Trophoblast cell (in vitro differentiated cells and primary cell): Measurements from ENCODE around the gene RBP3. TPM values are rescaled to one million over a fixed set of nuclear protein-coding genes. Genes with fewer than 3 reads are reported as not detected.

ENCODE experiments used
- DNase-seq, 2 donors: peaks; one replicate each; pipeline ENCODE4 v3.0.0-alpha.2; 2016
- H2AFZ ChIP-seq: 2 replicates; pipeline ENCODE4 v1.6.1; 2013; ENCODE audit warnings: low read length, moderate library complexity, mild to moderate bottlenecking; ENCODE audit not compliant: insufficient read depth, poor library complexity
- H2AK5ac ChIP-seq: 2 replicates; pipeline ENCODE4 v1.6.1; 2013; ENCODE audit warnings: mild to moderate bottlenecking, low read length
- H2BK120ac ChIP-seq: 2 replicates; pipeline ENCODE4 v1.6.1; 2013; ENCODE audit warnings: low read length, mild to moderate bottlenecking, moderate library complexity; ENCODE audit not compliant: insufficient read depth, poor library complexity
- H2BK12ac ChIP-seq: 2 replicates; pipeline ENCODE4 v1.6.1; 2013; ENCODE audit warnings: mild to moderate bottlenecking, low read length, moderate library complexity
- H2BK5ac ChIP-seq: 2 replicates; pipeline ENCODE4 v1.6.1; 2013; ENCODE audit warnings: low read length, low read depth, moderate library complexity, mild to moderate bottlenecking; ENCODE audit not compliant: poor library complexity
- H3K14ac ChIP-seq: 2 replicates; pipeline ENCODE4 v1.6.1; 2013; ENCODE audit warnings: mild to moderate bottlenecking, low read length
- H3K18ac ChIP-seq: 2 replicates; pipeline ENCODE4 v1.6.1; 2013; ENCODE audit warnings: mild to moderate bottlenecking, low read length
- H3K23ac ChIP-seq: 2 replicates; pipeline ENCODE4 v1.6.1; 2013; ENCODE audit warnings: low read length
- H3K27ac ChIP-seq: 2 replicates; pipeline ENCODE4 v1.5.1; 2013; ENCODE audit warnings: low read depth, mild to moderate bottlenecking, inconsistent platforms, low read length, moderate library complexity
- H3K27me3 ChIP-seq: 2 replicates; pipeline ENCODE4 v1.6.1; 2013; ENCODE audit warnings: inconsistent platforms, mild to moderate bottlenecking, low read length, moderate library complexity; ENCODE audit not compliant: insufficient read depth
- H3K36me3 ChIP-seq, 2 experiments: 1 replicate in 1 of 2; 2 replicates in 1 of 2; pipeline ENCODE4 v1.6.1; 2013; ENCODE audit warnings: low read length in 2 of 2, mild to moderate bottlenecking in 2 of 2, moderate library complexity in 1 of 2; ENCODE audit not compliant: insufficient read depth in 2 of 2, control insufficient read depth in 1 of 2
- H3K4ac ChIP-seq: 2 replicates; pipeline ENCODE4 v1.6.1; 2013; ENCODE audit warnings: low read depth, mild to moderate bottlenecking, low read length, moderate library complexity
- H3K4me1 ChIP-seq, 2 experiments: 1 replicate in 1 of 2; 2 replicates in 1 of 2; pipeline ENCODE4 v1.6.1; 2013; ENCODE audit warnings: low read length in 2 of 2, mild to moderate bottlenecking in 2 of 2, moderate library complexity in 1 of 2; ENCODE audit not compliant: insufficient read depth in 2 of 2, control insufficient read depth in 1 of 2
- H3K4me2 ChIP-seq: 2 replicates; pipeline ENCODE4 v1.6.1; 2013; ENCODE audit warnings: inconsistent platforms, mild to moderate bottlenecking, low read length, moderate library complexity
- H3K4me3 ChIP-seq: 2 replicates; pipeline ENCODE4 v1.5.1; 2013; ENCODE audit warnings: mild to moderate bottlenecking, low read depth, low read length, inconsistent platforms
- H3K79me1 ChIP-seq: one replicate; pipeline ENCODE4 v1.6.1; 2013; ENCODE audit warnings: low read length
- H3K79me2 ChIP-seq: 2 replicates; pipeline ENCODE4 v1.6.1; 2013; ENCODE audit warnings: low read length, mild to moderate bottlenecking; ENCODE audit not compliant: control insufficient read depth, insufficient read depth, poor library complexity
- H3K9ac ChIP-seq: 2 replicates; pipeline ENCODE4 v1.6.1; 2013; ENCODE audit warnings: mild to moderate bottlenecking, low read length
- H3K9me3 ChIP-seq: 2 replicates; pipeline ENCODE4 v1.6.1; 2013; ENCODE audit warnings: low read depth, mild to moderate bottlenecking, control low read depth, inconsistent platforms, low read length; ENCODE audit not compliant: insufficient read depth
- H4K12ac ChIP-seq: 2 replicates; pipeline ENCODE4 v1.6.1; 2013; ENCODE audit warnings: low read depth, mild to moderate bottlenecking, low read length, moderate library complexity
- H4K8ac ChIP-seq: 2 replicates; pipeline ENCODE4 v1.6.1; 2013; ENCODE audit warnings: low read depth, mild to moderate bottlenecking, low read length, moderate library complexity
- H4K91ac ChIP-seq: one replicate; pipeline ENCODE4 v1.6.1; 2013; ENCODE audit warnings: low read depth, mild to moderate bottlenecking, low read length, moderate library complexity
- WGBS: extraction: QIAGEN DNeasy Blood & Tissue Kit; methylation state at CpG from one replicate; pipeline ENCODE4 v1.1.7; 2013; ENCODE audit warnings: missing lambda C conversion rate; ENCODE audit not compliant: insufficient read length, insufficient coverage; ENCODE audit errors: extremely low coverage; 5-methylcytosine and 5-hydroxymethylcytosine counted together
- polyA plus RNA-seq: library from polyadenylated mRNA; stranded (reverse); fragments of 200-250 nt; gene quantifications from 2 replicates; pipeline ENCODE4 v1.2.3, GENCODE V29; 2013

The RBP3 gene
- polyA plus RNA-seq, result not detected in 2 replicates

GRCh38 chr10:47348138-47348651, at the start of gene RBP3:
Gene RBP3 (plus strand): TSS chr10:47348363. CDS start chr10:47348485, 122 bp downstream.
- no peaks in the 10 kb centered on the region for H3K4me1 ChIP-seq
- no peaks in the 10 kb centered on the region for H3K79me2 ChIP-seq
- no peak within 1 kb of the TSS for H3K14ac ChIP-seq
- no peak for DNase-seq
- H3K4ac ChIP-seq, result no peak within 1 kb of the TSS
- no CpG with 5 or more reads among the region's 5 CpGs for WGBS
- no peak within 1 kb of the TSS for H2BK5ac ChIP-seq
- H3K79me1 ChIP-seq, result no peaks in the 10 kb centered on the region
- H3K27ac ChIP-seq, result no peak within 1 kb of the TSS
- no peak within 1 kb of the TSS for H2BK120ac ChIP-seq
- H3K23ac ChIP-seq, result no peak within 1 kb of the TSS
- H3K36me3 ChIP-seq, result no peaks in the 10 kb centered on the region
- H2AK5ac ChIP-seq, result no peak within 1 kb of the TSS
- no peak within 1 kb of the TSS for H3K4me3 ChIP-seq
- no peak within 1 kb of the TSS for H2AFZ ChIP-seq
- H3K27me3 ChIP-seq, result no peaks in the 10 kb centered on the region
- no peak within 1 kb of the TSS for H4K8ac ChIP-seq
- H3K9me3 ChIP-seq, result no peaks in the 10 kb centered on the region
- no peak within 1 kb of the TSS for H3K4me2 ChIP-seq
- no peak within 1 kb of the TSS for H4K12ac ChIP-seq
- no peak within 1 kb of the TSS for H4K91ac ChIP-seq
- no peak within 1 kb of the TSS for H3K18ac ChIP-seq
- H2BK12ac ChIP-seq, result no peak within 1 kb of the TSS
- no peak within 1 kb of the TSS for H3K9ac ChIP-seq

- Histone ChIP-seq H2AK5ac (no peak overlapping the region), H3K79me2 (no peaks in the 10 kb centered on the region), H3K4me1 (peaks cover 4 to 9% of the 10 kb centered on the region in 2 experiments), H2BK120ac (no peak overlapping the region), H2BK12ac (no peak overlapping the region), H3K27me3 (peaks cover 31% of the 10 kb centered on the region), H3K4ac (no peak overlapping the region), H2BK5ac (no peak overlapping the region), H3K27ac (no peak overlapping the region), H2AFZ (no peak overlapping the region), H3K9ac (no peak overlapping the region), H4K12ac (no peak overlapping the region), H3K23ac (no peak overlapping the region), H4K91ac (no peak overlapping the region), H3K18ac (no peak overlapping the region), H3K4me3 (no peak overlapping the region), H4K8ac (no peak overlapping the region), H3K36me3 (no peaks in the 10 kb centered on the region), H3K14ac (no peak overlapping the region), H3K9me3 (peaks cover 1% of the 10 kb centered on the region), H3K4me2 (no peak overlapping the region), H3K79me1 (no peaks in the 10 kb centered on the region)
- DNase-seq, result no peak
- WGBS, result no CpG with 5 or more reads among the region's 1 CpG
Measured at GRCh38 chr10:47298715-47299114, 49.4 kb upstream of the RBP3 start.

GRCh38 chr10:47299611-47300428, 48.3 kb upstream of the RBP3 start, which contains the start of gene GDF10:
Gene GDF10 (plus strand): TSS chr10:47300197. CDS start chr10:47300652, 455 bp downstream.
- Histone ChIP-seq H3K79me2 (no peaks in the 10 kb centered on the region), H2BK120ac (no peak within 1 kb of the TSS), H2BK12ac (no peak within 1 kb of the TSS), H3K4me2 (peak within 1 kb of the TSS; percentile 65), H3K4me1 (peaks cover 4 to 9% of the 10 kb centered on the region in 2 experiments), H4K8ac (no peak within 1 kb of the TSS), H3K14ac (no peak within 1 kb of the TSS), H4K12ac (no peak within 1 kb of the TSS), H3K79me1 (no peaks in the 10 kb centered on the region), H3K36me3 (no peaks in the 10 kb centered on the region), H3K27ac (no peak within 1 kb of the TSS), H3K23ac (no peak within 1 kb of the TSS), H3K4me3 (peak within 1 kb of the TSS; percentile 44), H2BK5ac (no peak within 1 kb of the TSS), H2AFZ (no peak within 1 kb of the TSS), H2AK5ac (no peak within 1 kb of the TSS), H4K91ac (no peak within 1 kb of the TSS), H3K9ac (no peak within 1 kb of the TSS), H3K4ac (no peak within 1 kb of the TSS), H3K27me3 (peaks cover 31% of the 10 kb centered on the region), H3K9me3 (peaks cover 1% of the 10 kb centered on the region), H3K18ac (no peak within 1 kb of the TSS)
- no peak for DNase-seq
- WGBS, result no CpG with 5 or more reads among the region's 64 CpGs

GRCh38 chr10:47300429-47300931, 47.7 kb upstream of the RBP3 start:
- no peak overlapping the region for H2BK5ac ChIP-seq

More at GRCh38 chr10:47300429-47300931, 47.7 kb upstream of the RBP3 start:
- Histone ChIP-seq H3K79me2 (no peaks in the 10 kb centered on the region), H3K14ac (no peak overlapping the region), H4K91ac (no peak overlapping the region), H4K12ac (no peak overlapping the region), H4K8ac (no peak overlapping the region), H3K4me2 (peak overlapping the region; percentile 65), H3K4me1 (peaks cover 4 to 9% of the 10 kb centered on the region in 2 experiments), H3K9ac (no peak overlapping the region), H2AK5ac (no peak overlapping the region), H2BK120ac (no peak overlapping the region), H3K4me3 (peak overlapping the region; percentile 44), H3K36me3 (no peaks in the 10 kb centered on the region), H3K4ac (no peak overlapping the region), H2BK12ac (no peak overlapping the region), H2AFZ (no peak overlapping the region), H3K18ac (no peak overlapping the region), H3K79me1 (no peaks in the 10 kb centered on the region), H3K27me3 (peaks cover 31% of the 10 kb centered on the region), H3K23ac (no peak overlapping the region), H3K27ac (no peak overlapping the region), H3K9me3 (peaks cover 1% of the 10 kb centered on the region)
- peak in 1 of 2 donors; percentile 15 for DNase-seq
- no CpG with 5 or more reads among the region's 57 CpGs for WGBS
